ENCODE data around the gene VEGFA.
"Not testable (repeated sequence)": the region's sequence is repeated elsewhere in the genome, so short reads cannot be mapped to it uniquely, and the experiment has no call there.

The VEGFA gene

DNA sequence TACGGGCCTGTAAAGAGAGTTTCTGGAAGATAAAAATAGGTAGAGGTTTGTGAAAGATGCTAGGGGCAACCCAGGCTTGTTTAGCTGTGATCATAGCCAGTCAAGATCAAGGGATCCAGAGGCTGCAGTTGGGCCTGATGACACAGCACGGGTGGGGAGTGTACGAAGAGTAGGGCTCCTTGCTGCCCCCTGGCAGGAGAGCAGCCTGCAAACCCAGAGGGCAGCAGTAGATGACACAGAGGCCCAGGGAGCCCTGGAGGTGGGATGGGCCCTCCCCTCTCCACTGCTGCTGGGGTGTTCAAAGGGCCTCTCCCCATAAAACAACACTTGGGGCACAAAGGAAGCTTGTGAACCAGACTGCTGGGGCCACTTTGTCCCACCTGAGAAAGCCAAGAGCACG is 47.2 kb downstream of the VEGFA start:
- H3K9me3 ChIP-seq (ENCODE audit: insufficient read depth, low read length) = no peaks in the 10 kb centered on the region
- H3K4me1 ChIP-seq (ENCODE audit: insufficient read depth, insufficient read length) = no peaks in the 10 kb centered on the region
- no peaks in the 10 kb centered on the region for H3K27me3 ChIP-seq (ENCODE audit: insufficient read depth, insufficient read length)
- H3K36me3 ChIP-seq (ENCODE audit: insufficient read depth, insufficient read length, low read length) = no peaks in the 10 kb centered on the region
- H3K4me3 ChIP-seq (ENCODE audit: insufficient read length, low read depth) = no peak overlapping the region
- H3K9ac ChIP-seq (ENCODE audit: insufficient read length, low read depth) = no peak overlapping the region
- TF ChIP-seq ZNF274 (IDR thresholded peaks at IDR 0.05; ENCODE audit: low read depth, low read length) (no peak), YY1 (IDR thresholded peaks at IDR 0.05; ENCODE audit: insufficient read depth, insufficient read length) (no peak), SUZ12 (IDR thresholded peaks at IDR 0.05; ENCODE audit: extremely low read depth, insufficient read depth, insufficient read length) (no peak)
- DNase-seq (ENCODE audit: low read depth, low spot score) = no peak

- not testable (repeated sequence) for H3K27me3 ChIP-seq (ENCODE audit: insufficient read depth, insufficient read length); H3K4me1 ChIP-seq (ENCODE audit: insufficient read depth, insufficient read length); H3K9ac ChIP-seq (ENCODE audit: insufficient read length, low read depth); H3K36me3 ChIP-seq (ENCODE audit: insufficient read depth, insufficient read length, low read length); H3K4me3 ChIP-seq (ENCODE audit: insufficient read length, low read depth); DNase-seq (ENCODE audit: low read depth, low spot score); H3K9me3 ChIP-seq (ENCODE audit: insufficient read depth, low read length)
Measured at GRCh38 chr6:43818973-43819372, 49.0 kb downstream of the VEGFA start.

- TF ChIP-seq YY1 (IDR thresholded peaks at IDR 0.05; ENCODE audit: insufficient read depth, insufficient read length) = no peak
- no peak for TF ChIP-seq SUZ12 (IDR thresholded peaks at IDR 0.05; ENCODE audit: extremely low read depth, insufficient read depth, insufficient read length)
- TF ChIP-seq ZNF274 (IDR thresholded peaks at IDR 0.05; ENCODE audit: low read depth, low read length) = no peak
- Histone ChIP-seq H3K4me3 (ENCODE audit: insufficient read length, low read depth) (no peak overlapping the region), H3K4me1 (ENCODE audit: insufficient read depth, insufficient read length) (peaks cover under 1% of the 10 kb centered on the region), H3K9me3 (ENCODE audit: insufficient read depth, low read length) (no peaks in the 10 kb centered on the region), H3K27me3 (ENCODE audit: insufficient read depth, insufficient read length) (no peaks in the 10 kb centered on the region), H3K36me3 (ENCODE audit: insufficient read depth, insufficient read length, low read length) (no peaks in the 10 kb centered on the region), H3K9ac (ENCODE audit: insufficient read length, low read depth) (no peak overlapping the region)
- no peak for DNase-seq (ENCODE audit: low read depth, low spot score)
Measured at GRCh38 chr6:43819958-43820357, 49.9 kb downstream of the VEGFA start.

GRCh38 chr6:43820486-43820885 is 50.5 kb downstream of the VEGFA start:
- no peaks in the 10 kb centered on the region for H3K27me3 ChIP-seq (ENCODE audit: insufficient read depth, insufficient read length)
- H3K4me1 ChIP-seq (ENCODE audit: insufficient read depth, insufficient read length) = peaks cover 5% of the 10 kb centered on the region
- no peaks in the 10 kb centered on the region for H3K9me3 ChIP-seq (ENCODE audit: insufficient read depth, low read length)
- TF ChIP-seq YY1 (IDR thresholded peaks at IDR 0.05; ENCODE audit: insufficient read depth, insufficient read length) (no peak), SUZ12 (IDR thresholded peaks at IDR 0.05; ENCODE audit: extremely low read depth, insufficient read depth, insufficient read length) (no peak), ZNF274 (IDR thresholded peaks at IDR 0.05; ENCODE audit: low read depth, low read length) (no peak)
- H3K36me3 ChIP-seq (ENCODE audit: insufficient read depth, insufficient read length, low read length) = no peaks in the 10 kb centered on the region
- no peak for DNase-seq (ENCODE audit: low read depth, low spot score)
- no peak overlapping the region for H3K9ac ChIP-seq (ENCODE audit: insufficient read length, low read depth)
- H3K4me3 ChIP-seq (ENCODE audit: insufficient read length, low read depth) = no peak overlapping the region

DNA sequence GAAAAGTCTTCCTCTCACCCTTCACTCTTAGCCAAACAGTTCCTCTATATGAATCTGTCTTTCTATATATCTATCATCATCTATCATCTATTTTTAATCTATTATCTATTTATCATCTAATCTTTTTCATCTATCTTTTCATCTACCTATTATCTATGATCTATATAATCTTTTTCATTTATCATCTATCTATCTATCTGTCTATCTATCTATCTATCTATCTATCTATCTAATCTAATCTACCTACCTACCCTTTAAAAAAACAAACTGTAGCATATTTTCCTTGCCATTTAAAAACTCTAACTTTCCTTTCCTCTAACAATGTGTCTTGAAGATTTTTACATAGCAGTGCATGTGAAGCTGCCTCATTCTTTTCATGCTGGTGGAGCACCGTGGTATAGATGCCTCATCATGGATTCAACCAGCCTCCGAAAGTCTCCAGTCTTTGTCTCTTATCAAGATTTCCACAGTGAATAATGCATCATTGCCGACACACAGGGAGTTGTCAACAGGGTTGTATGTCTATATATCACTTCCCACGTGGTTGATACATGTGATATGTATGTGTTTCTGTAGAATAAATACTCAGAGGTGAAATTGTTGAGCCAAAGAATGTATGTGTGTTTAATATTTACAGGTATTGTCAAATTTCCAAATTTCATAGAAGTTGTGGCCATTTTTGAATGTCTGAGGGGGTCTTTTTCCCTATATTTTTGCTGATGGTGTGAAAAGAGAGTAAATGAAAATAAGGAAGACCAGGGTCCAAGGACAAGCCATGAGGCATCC is 51.3 kb downstream of the VEGFA start:
- no peaks in the 10 kb centered on the region for H3K9me3 ChIP-seq (ENCODE audit: insufficient read depth, low read length)
- H3K27me3 ChIP-seq (ENCODE audit: insufficient read depth, insufficient read length) = no peaks in the 10 kb centered on the region
- no peak for TF ChIP-seq ZNF274 (IDR thresholded peaks at IDR 0.05; ENCODE audit: low read depth, low read length)
- TF ChIP-seq SUZ12 (IDR thresholded peaks at IDR 0.05; ENCODE audit: extremely low read depth, insufficient read depth, insufficient read length) = no peak
- TF ChIP-seq YY1 (IDR thresholded peaks at IDR 0.05; ENCODE audit: insufficient read depth, insufficient read length) = no peak
- H3K36me3 ChIP-seq (ENCODE audit: insufficient read depth, insufficient read length, low read length) = no peaks in the 10 kb centered on the region
- no peak overlapping the region for H3K9ac ChIP-seq (ENCODE audit: insufficient read length, low read depth)
- peaks cover 6% of the 10 kb centered on the region for H3K4me1 ChIP-seq (ENCODE audit: insufficient read depth, insufficient read length)
- H3K4me3 ChIP-seq (ENCODE audit: insufficient read length, low read depth) = no peak overlapping the region
- DNase-seq (ENCODE audit: low read depth, low spot score) = no peak

DNA sequence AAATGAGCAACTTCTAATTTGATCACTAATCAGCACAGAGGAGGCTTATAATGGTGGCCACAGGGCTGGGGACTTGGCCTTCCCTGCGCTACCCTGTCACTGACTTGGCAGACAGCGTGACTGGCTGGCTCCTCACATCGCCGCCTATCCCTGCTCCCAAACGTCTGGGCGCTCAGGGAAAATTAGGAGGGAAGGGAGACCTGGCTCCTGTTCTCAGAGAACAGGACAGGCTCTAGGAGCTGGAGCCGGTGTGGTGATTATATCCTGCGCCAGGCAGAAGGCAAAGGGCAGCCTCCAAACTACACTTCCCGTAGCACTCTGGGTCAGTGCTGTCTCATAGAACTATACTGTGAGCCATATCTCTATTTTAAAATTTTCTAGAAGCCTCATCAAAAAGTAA is 53.4 kb downstream of the VEGFA start:
- TF ChIP-seq SUZ12 (IDR thresholded peaks at IDR 0.05; ENCODE audit: extremely low read depth, insufficient read depth, insufficient read length) = no peak
- no peak for TF ChIP-seq YY1 (IDR thresholded peaks at IDR 0.05; ENCODE audit: insufficient read depth, insufficient read length)
- Histone ChIP-seq H3K9ac (ENCODE audit: insufficient read length, low read depth) (no peak overlapping the region), H3K27me3 (ENCODE audit: insufficient read depth, insufficient read length) (no peaks in the 10 kb centered on the region)

GRCh38 chr6:43823879-43824702 is 54.1 kb downstream of the VEGFA start:
- no peak for DNase-seq (ENCODE audit: low read depth, low spot score)
- H3K9ac ChIP-seq (ENCODE audit: insufficient read length, low read depth) = no peak overlapping the region
- H3K36me3 ChIP-seq (ENCODE audit: insufficient read depth, insufficient read length, low read length) = no peaks in the 10 kb centered on the region
- no peak overlapping the region for H3K4me3 ChIP-seq (ENCODE audit: insufficient read length, low read depth)
- no peaks in the 10 kb centered on the region for H3K9me3 ChIP-seq (ENCODE audit: insufficient read depth, low read length)
- peaks cover 6% of the 10 kb centered on the region for H3K4me1 ChIP-seq (ENCODE audit: insufficient read depth, insufficient read length)
- H3K27me3 ChIP-seq (ENCODE audit: insufficient read depth, insufficient read length) = no peaks in the 10 kb centered on the region
- TF ChIP-seq ZNF274 (IDR thresholded peaks at IDR 0.05; ENCODE audit: low read depth, low read length) = no peak
- TF ChIP-seq SUZ12 (IDR thresholded peaks at IDR 0.05; ENCODE audit: extremely low read depth, insufficient read depth, insufficient read length) = no peak
- TF ChIP-seq YY1 (IDR thresholded peaks at IDR 0.05; ENCODE audit: insufficient read depth, insufficient read length) = no peak

More for the DNA sequence above, 53.4 kb downstream of the VEGFA start:
- Histone ChIP-seq H3K9me3 (ENCODE audit: insufficient read depth, low read length) (no peaks in the 10 kb centered on the region), H3K36me3 (ENCODE audit: insufficient read depth, insufficient read length, low read length) (no peaks in the 10 kb centered on the region), H3K4me1 (ENCODE audit: insufficient read depth, insufficient read length) (peaks cover 6% of the 10 kb centered on the region), H3K4me3 (ENCODE audit: insufficient read length, low read depth) (no peak overlapping the region)
- DNase-seq (ENCODE audit: low read depth, low spot score) = no peak

All from NT2/D1 (cell line).